ENCODE measurements around the gene GNB1L.

Gene GNB1L

GRCh38 chr22:19876314-19876940, 21.8 kb upstream of the GNB1L start:
- in situ Hi-C loops (cut with HindIII; ENCODE audit: low sequenced_read_pairs) = no loop called here

DNA sequence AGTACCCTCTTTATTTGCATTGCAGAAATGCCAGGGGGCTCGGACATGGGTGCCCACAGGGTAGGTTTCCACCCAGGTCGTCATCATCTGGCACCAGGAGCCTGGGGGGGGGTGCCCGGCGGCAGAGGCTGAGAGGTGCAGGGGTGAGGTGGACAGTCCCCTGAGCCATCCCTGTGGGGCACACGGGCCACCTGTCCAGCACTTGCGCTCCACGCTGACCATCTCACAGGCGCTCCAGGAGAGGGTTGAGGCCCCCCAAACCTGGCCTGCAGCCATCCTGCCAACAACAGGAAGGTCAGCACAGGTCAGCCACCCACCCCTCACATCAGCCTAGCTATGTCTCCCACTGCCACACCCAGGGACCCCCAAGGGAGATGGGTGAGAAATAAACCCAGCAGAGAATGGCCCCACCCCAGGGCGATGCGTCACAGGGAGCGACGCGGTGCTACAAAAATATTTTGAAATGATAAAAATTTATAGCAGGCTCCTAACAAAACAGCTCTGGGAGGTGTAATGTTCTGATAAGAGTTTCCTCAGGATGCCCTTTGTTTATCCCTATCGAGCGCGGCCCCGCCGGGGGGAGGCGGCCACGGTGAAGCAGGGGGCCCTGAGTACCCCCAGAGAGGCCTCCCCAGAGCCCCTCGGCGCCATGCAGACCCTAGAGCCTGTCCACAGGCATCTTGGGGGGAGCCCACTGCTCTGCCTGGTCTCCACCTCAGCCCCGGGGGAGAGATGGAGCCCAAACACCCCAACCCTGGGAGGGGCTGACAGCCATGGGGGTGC, 21.0 kb upstream of the GNB1L start:
- in situ Hi-C loops (cut with HindIII; ENCODE audit: low sequenced_read_pairs) = no loop called here

GRCh38 chr22:19875061-19875530, 20.4 kb upstream of the GNB1L start:
- in situ Hi-C loops (cut with HindIII; ENCODE audit: low sequenced_read_pairs) = no loop called here

GRCh38 chr22:19874307-19875060, 19.8 kb upstream of the GNB1L start:
- in situ Hi-C loops (cut with HindIII; ENCODE audit: low sequenced_read_pairs) = no loop called here

DNA sequence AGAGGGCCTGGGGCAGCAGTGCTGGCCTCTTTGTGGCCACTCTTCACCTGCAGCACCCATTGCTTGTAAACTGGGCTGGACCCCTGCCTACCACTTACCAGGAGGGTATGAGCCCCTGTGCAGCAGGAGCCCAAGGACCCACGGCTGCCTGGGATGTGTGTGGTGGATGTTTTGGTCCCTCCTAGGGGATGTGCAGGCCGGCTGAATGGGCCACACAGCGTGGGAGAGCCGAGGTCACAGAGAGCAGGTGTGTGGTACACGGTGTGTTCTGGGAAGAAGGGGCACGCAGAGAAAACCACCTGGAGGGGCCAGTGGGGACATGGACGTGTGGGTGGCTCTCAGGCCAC, 19.3 kb upstream of the GNB1L start:
- in situ Hi-C loops (cut with HindIII; ENCODE audit: low sequenced_read_pairs) = no loop called here

DNA sequence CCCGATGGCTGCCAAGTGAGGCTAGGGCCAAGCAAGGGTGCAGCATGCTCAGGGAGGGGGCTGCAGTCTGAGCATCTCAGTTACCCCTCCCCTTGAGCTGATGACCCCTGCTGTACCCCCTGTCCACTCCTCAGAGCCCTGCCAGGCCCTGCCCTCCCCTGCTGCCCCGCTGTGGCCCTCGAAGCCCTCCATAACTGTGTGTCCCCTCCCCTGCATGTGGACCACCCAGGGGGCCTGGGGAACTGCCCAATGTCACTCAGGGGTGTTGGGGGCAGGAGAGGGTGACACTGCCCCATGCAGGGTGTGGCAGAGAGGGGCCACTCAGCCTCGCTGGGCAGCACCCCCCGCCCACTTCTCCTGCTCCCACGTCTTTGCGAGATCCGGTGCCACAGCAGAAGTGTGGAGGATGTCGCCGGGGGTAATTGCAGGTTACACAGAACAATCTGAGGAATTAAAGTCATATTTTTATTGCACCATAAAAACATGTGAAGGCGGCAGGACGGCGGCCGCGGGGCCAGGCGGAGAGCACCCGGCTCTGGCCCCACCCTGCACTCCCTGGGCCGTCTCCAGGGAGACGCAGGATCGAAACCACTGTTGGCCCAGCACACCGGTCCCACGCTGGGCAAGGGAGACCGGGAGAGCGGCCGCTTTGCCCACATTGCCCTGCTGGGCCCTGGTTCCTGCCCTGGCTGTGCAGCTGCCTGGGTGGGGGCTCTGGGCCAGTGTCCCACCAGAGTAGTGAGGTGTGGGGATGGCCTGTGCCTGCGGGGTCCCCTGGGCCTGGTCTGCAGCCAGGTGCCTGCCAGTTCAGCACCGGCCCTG, 18.7 kb upstream of the GNB1L start:
- in situ Hi-C loops (cut with HindIII; ENCODE audit: low sequenced_read_pairs) = no loop called here

GRCh38 chr22:19872779-19873137, 18.1 kb upstream of the GNB1L start:
- in situ Hi-C loops (cut with HindIII; ENCODE audit: low sequenced_read_pairs) = no loop called here

DNA sequence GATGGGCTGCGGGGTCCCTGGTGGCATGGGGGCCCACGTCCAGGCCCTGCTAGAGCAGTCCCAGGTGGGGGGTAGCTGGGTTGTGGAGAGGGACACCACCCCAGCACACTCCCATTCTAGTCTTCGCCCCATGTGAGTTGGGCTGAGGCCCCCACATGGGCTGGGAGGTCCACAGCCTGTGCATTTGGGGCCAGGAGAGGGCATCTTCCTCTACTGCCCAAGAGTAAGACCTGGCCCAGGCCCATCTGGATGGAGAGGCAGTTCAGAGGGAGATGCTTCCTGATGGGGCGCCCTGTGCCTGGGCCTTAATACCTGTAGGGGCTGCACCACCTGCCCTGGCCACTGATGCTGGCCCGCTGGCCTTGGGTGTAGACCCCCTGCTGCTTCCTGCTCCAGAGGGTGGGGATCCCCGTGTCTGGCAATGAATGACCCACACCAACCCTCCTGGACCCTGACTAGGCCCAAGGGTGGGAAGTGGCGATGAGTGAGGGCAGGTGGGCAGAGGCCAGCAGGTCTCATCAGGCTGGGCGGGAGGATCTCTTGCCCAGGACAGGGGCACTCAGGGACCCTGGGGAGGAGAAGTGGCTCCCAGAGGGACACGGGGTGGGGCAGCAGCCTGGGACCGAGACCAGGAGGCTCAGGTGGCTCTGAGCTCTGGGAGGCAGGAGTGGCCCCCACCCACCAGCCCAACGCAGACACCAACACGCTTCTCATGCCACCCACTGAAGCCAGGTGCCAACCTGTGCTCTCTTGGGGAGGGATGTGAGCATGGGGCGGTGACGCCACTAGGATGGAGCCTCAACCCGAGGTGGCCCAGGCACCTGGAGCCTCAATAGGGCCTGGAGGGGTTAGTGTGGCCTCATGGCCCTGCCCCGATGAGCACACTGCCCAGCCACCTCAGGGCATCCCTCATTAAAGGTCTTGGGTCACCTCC, 17.4 kb upstream of the GNB1L start:
- in situ Hi-C loops (cut with HindIII; ENCODE audit: low sequenced_read_pairs) = no loop called here

DNA sequence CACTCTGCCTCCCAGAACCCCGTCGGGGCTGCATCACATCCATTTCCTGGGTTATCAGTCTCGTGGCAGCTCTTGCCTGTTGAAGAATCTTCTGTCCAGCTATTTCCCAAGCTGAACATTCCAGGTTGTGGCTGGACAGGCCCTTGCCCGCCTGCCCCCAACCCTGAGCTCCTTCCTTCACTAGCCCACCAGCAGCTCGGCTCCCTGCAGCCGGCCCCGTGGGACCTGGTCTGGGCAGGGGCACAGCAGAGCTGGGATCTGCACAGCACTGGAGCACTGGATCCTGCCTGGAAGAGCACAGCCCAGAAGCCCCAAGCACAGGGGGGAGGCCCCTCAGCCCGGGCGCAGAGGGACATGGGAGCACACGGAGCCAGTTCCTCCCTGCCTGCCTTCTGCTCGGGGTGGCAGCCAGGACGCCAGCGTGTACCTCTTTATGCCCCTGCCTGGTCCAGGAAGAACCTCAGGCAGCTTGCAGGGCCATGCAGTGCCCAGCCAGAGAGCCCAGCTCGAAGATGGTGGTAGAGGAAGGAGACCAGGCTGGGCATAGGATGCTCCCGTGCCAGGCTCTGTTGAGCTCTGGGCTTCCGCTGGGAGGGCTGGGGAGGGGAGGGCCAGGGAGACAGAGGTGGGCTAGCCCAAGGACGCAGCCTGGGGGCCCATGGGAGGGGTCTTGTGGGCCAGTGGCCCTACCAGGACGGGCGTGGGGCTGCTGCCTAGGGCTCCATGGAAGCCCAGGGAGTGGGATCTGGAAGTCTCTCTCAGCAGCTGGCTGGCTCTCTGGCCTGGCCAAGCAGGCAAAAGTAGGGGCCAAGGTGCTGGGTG, 16.6 kb upstream of the GNB1L start:
- in situ Hi-C loops (cut with HindIII; ENCODE audit: low sequenced_read_pairs) = no loop called here

DNA sequence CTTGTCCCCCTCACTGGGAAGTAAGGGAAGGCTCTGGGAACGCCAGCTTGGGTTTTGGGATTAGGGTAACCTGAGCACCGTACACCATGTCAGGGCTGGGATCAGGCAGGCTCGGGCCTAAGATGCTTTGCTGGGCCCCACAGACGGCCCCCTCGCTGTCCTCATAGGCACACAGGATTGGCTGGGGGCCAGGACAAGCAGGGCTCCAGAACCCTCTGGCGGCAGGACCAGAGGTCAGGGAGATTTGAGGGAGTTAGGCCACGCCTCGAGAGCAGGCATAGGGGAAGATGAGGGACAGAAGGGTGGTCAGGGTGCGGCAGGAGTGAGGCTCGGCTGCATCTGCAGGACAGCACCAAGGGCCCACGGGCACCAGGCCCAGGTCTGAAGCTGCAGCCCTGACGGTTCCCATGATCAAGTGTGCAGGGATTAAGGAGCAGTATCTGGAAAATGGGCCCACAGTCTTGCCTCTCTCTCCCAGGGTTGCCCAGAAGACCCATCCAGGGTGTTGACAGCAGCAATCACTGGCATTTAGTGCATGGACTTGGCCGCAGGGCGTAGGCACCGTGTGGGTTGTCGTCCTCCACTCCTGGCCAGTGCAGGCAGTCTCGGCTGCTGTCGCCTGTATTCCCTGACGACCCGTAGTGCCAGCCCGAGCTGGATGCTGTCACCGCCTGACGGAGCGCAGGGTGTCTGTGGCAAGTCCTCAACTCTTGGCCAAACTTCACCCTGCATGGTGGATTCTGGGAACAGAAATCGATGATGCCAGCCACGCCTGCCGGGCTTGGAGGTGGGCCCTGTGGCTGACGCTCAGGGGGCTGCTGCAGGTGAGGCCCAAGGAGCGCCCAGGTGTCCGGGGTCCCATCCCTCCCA, 15.7 kb upstream of the GNB1L start:
- in situ Hi-C loops (cut with HindIII; ENCODE audit: low sequenced_read_pairs) = no loop called here

- in situ Hi-C loops (cut with HindIII; ENCODE audit: low sequenced_read_pairs) = no loop called here
These were observed 15.0 kb upstream of the GNB1L start for GRCh38 chr22:19869497-19870152.

- in situ Hi-C loops (cut with HindIII; ENCODE audit: low sequenced_read_pairs) = no loop called here
These were observed 14.2 kb upstream of the GNB1L start for GRCh38 chr22:19868773-19869471.

GRCh38 chr22:19868333-19868732, 13.7 kb upstream of the GNB1L start:
- in situ Hi-C loops (cut with HindIII; ENCODE audit: low sequenced_read_pairs) = no loop called here

- in situ Hi-C loops (cut with HindIII; ENCODE audit: low sequenced_read_pairs) = no loop called here
These were observed 12.9 kb upstream of the GNB1L start for GRCh38 chr22:19867617-19868016.

GRCh38 chr22:19866665-19867009, 12.0 kb upstream of the GNB1L start:
- in situ Hi-C loops (cut with HindIII; ENCODE audit: low sequenced_read_pairs) = no loop called here

- in situ Hi-C loops (cut with HindIII; ENCODE audit: low sequenced_read_pairs) = no loop called here
These were observed 10.6 kb upstream of the GNB1L start for GRCh38 chr22:19865141-19865829.
